KOPT-K1 (cell line): ENCODE data around the gene THBD.

Source experiments
- H3K27ac ChIP-seq: fragments of 200-600 bp; sonication (generic); 2 replicates; pipeline ENCODE4 v1.5.1; 2016; ENCODE audit warnings: antibody characterized with exemption, mild to moderate bottlenecking, low read depth, low read length; ENCODE audit not compliant: poor library complexity, severe bottlenecking
- H3K36me3 ChIP-seq: fragments of 200-600 bp; sonication (generic); 2 replicates; pipeline ENCODE4 v1.5.1; 2017; ENCODE audit warnings: antibody characterized with exemption, mild to moderate bottlenecking, low read length, moderate library complexity; ENCODE audit not compliant: insufficient read depth
- H3K9me3 ChIP-seq: fragments of 200-600 bp; sonication (generic); 2 replicates; pipeline ENCODE4 v1.5.1; 2017; ENCODE audit warnings: antibody characterized with exemption, low read length, mild to moderate bottlenecking; ENCODE audit not compliant: insufficient read depth, poor library complexity, severe bottlenecking

The THBD gene

GRCh38 chr20:23074052-23074451, 24.6 kb upstream of the THBD start:
- no peaks in the 10 kb centered on the region for H3K9me3 ChIP-seq
- no peak overlapping the region for H3K27ac ChIP-seq

GRCh38 chr20:23072892-23073586, 23.6 kb upstream of the THBD start:
- no peak overlapping the region for H3K27ac ChIP-seq
- H3K9me3 ChIP-seq: no peaks in the 10 kb centered on the region
- no peaks in the 10 kb centered on the region for H3K36me3 ChIP-seq

More at GRCh38 chr20:23074052-23074451, 24.6 kb upstream of the THBD start:
- H3K36me3 ChIP-seq: no peaks in the 10 kb centered on the region

DNA sequence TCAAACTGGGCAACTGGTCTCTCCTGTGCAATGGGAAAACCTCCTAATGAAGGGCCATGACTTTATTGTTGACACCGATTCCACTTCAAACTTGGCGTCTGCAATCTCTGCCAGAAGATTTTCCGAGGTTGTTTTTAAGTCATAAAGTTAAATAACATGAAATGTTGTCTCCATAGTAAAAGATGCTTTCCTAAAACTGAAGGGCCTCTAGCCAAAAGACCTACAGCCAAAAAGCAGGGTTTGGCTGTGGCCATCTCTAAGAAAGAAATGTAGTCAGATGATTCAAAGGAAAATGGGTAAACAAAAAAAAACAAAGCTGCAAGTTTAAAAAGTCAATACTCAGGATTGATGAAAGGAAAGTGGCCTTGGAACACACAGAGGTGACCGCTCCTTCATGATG, 22.5 kb upstream of the THBD start:
- no peak overlapping the region for H3K27ac ChIP-seq
- H3K9me3 ChIP-seq: no peaks in the 10 kb centered on the region
- no peaks in the 10 kb centered on the region for H3K36me3 ChIP-seq

DNA sequence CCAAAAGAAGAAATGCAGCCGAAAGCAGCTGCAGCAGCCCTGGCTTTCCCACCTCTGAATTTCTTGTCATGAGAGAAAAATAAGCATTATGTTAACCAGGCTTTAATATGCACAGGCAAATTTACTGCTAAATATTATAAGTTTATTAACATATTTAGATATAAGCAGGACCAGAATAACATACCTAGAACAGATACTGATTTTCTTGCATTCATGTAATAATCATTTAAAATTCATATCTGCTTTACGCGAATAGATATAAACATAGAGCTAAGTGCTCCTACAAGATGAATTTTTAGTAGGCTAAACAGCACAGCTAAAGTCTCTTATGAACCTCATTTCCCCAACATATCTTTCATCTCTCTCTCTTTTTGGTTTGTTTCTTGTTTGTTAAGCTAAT, 21.9 kb upstream of the THBD start:
- Histone ChIP-seq H3K9me3 (no peaks in the 10 kb centered on the region), H3K27ac (no peak overlapping the region), H3K36me3 (no peaks in the 10 kb centered on the region)

GRCh38 chr20:23069108-23069507, 19.6 kb upstream of the THBD start:
- H3K36me3 ChIP-seq: no peaks in the 10 kb centered on the region
- H3K27ac ChIP-seq: no peak overlapping the region
- H3K9me3 ChIP-seq: no peaks in the 10 kb centered on the region

DNA sequence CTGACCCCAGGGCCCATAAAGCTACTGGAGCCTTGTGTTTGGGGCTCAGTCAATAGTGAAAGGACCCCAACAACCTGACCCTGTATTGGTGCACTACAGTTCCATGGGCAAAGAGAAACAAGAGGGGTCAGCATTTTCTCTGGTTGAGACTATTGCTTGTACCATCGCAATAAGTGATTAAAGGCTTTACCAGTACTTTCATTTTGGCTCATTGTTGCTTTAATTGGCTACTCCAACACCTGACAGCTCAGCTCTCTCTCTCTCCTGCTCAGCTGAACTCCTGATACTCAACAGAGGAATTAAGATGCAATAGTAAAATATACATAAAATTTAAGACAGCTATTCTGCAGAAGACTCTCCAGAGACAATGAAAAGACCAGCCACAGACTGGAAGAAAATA, 18.8 kb upstream of the THBD start:
- Histone ChIP-seq H3K27ac (no peak overlapping the region), H3K9me3 (no peaks in the 10 kb centered on the region), H3K36me3 (no peaks in the 10 kb centered on the region)

- Histone ChIP-seq H3K27ac (no peak overlapping the region), H3K9me3 (no peaks in the 10 kb centered on the region), H3K36me3 (no peaks in the 10 kb centered on the region)
These were observed 17.3 kb upstream of the THBD start for GRCh38 chr20:23066772-23067171.

GRCh38 chr20:23065266-23066201, 16.1 kb upstream of the THBD start:
- Histone ChIP-seq H3K27ac (no peak overlapping the region), H3K36me3 (no peaks in the 10 kb centered on the region), H3K9me3 (no peaks in the 10 kb centered on the region)

DNA sequence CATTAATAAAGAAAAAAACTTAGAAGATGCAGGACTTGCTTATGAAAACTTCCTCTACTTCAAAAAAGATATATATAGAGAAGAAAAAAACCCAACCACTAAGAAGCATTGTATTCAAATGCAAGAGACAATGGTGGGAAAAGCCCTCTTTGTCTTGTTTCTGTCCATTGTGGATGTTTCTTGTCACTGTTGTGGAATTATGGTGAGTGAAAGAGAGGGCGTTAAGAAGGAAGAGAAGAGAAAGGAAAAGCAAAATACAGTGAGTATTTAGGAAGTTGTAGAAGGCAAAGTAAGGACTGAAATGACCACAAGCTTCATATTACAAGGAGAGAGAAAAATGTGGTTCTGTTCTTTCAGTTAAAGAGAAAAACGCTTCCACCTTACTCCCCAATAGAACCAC, 14.1 kb upstream of the THBD start:
- H3K27ac ChIP-seq: no peak overlapping the region
- H3K36me3 ChIP-seq: no peaks in the 10 kb centered on the region
- no peaks in the 10 kb centered on the region for H3K9me3 ChIP-seq

DNA sequence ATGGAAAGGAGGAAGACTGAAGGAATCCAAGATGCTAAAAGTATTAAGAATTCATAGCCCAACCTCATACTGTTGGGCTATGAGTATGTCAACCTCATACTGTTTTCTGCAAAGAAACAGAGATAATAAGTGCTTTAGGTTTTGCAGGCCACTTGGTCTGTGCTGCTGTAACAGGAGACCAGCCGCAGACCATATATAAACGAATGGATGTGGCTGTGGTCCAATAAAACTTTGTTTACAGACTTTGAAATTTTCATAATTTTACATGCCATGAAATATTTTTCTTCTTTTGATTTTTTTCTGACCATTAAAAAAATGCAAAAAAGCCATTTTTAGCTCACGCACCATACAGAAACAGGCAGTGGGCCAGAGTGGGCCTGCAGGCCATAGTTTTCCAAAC, 13.7 kb upstream of the THBD start:
- Histone ChIP-seq H3K36me3 (no peaks in the 10 kb centered on the region), H3K27ac (no peak overlapping the region), H3K9me3 (no peaks in the 10 kb centered on the region)

GRCh38 chr20:23062632-23063031, 13.2 kb upstream of the THBD start:
- H3K27ac ChIP-seq: no peak overlapping the region
- H3K36me3 ChIP-seq: no peaks in the 10 kb centered on the region
- H3K9me3 ChIP-seq: no peaks in the 10 kb centered on the region

DNA sequence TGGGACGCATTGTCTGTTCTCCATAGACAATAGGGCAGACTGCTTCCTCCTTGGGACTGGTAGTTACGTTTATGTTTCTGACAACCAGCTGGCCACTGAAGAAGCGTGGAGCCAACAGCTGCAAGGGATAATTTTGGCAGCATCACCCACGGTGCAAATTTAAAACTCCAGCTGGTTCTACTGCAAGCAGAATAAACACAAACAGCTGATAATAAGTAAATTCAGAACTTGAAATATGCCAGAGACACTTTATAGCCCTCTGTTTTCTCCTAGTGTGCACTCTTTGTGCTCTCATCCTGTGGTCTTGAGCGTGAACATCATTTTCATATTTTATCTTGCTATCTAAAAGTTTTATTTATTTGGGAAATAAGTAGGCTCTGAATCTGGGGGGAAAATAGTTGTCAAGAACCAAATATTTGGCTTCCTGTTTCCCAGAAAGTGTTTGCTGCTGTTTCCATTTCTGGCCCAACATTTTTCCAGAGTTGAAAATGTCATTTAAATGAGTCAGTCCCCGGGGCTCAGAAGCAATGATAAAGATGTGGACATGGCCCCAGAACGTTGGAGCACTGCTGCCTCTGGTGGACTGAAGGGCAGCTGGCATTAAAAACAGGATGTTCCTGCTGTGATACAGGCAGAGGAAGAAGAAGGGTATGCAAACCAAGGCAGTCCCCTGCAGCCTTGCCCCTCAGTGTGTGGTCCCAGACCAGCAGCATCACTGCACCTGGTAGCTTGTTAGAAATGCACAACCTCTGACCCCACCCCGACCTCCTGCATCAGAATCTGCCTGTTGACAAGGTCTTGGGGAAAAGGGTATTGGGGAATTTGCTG, 12.5 kb upstream of the THBD start:
- Histone ChIP-seq H3K36me3 (no peaks in the 10 kb centered on the region), H3K27ac (no peak overlapping the region), H3K9me3 (no peaks in the 10 kb centered on the region)

- no peak overlapping the region for H3K27ac ChIP-seq
- no peaks in the 10 kb centered on the region for H3K36me3 ChIP-seq
- no peaks in the 10 kb centered on the region for H3K9me3 ChIP-seq
These were observed 11.8 kb upstream of the THBD start for GRCh38 chr20:23061262-23061661.

GRCh38 chr20:23060629-23061028, 11.2 kb upstream of the THBD start:
- Histone ChIP-seq H3K36me3 (no peaks in the 10 kb centered on the region), H3K9me3 (no peaks in the 10 kb centered on the region), H3K27ac (no peak overlapping the region)

DNA sequence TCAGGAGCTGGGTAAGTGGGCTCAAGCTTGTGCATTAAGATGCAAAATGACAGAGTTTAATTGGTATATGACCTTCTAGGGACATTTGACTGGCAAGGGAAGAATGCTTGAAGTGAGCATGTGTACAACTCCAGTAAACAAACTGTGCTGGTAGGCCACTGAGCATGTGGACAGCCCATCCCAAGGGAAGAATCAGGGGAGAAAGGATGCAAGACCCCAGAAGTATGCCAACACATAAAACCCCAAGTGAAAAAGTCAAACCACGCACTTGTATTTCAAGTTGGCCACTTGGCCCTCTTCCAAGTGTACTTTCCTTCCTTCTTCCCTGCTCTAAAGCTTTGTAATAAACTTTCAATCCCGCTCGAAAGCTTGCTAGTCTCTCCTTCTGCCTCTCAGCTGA, 10.4 kb upstream of the THBD start:
- Histone ChIP-seq H3K9me3 (no peaks in the 10 kb centered on the region), H3K27ac (no peak overlapping the region), H3K36me3 (no peaks in the 10 kb centered on the region)
